Measurements from ENCODE around the gene TSPAN8.
"Not testable (repeated sequence)": the region's sequence is repeated elsewhere in the genome, so short reads cannot be mapped to it uniquely, and the experiment has no call there.

The TSPAN8 gene

GRCh38 chr12:71125515-71125914 is 32.3 kb downstream of the TSPAN8 start:
- no peak for DNase-seq

DNA sequence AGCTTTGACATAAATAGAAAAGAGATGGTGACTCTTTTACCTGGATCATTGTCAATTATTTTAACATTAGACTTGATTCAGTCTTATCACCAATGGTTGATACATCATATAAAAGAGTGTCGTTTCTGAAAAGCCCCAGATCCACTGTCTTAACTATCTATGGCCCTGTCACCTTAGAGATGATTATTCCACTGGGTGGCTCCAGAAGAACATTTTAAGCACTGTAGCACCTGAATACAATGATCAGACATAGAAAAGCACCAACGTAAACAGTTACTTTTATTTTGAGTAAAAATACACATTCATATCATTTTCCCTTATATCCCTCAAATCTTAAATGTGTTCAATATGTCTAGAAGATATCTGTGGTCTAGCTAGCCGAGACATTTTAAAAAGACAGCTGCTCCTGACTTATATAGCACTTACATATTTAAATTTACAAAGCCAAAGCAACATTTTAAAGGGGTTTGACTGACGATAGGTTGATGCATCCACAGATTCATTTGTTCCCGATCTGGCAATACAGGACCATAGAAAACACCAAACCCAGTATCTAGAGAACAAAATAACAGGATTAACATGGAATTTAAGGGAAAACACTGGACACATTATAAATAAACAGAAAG is 32.9 kb downstream of the TSPAN8 start:
- no peak for DNase-seq

- DNase-seq = not testable (repeated sequence)
These were observed 44.7 kb downstream of the TSPAN8 start for GRCh38 chr12:71113148-71113547.

- DNase-seq = no peak
These were observed 48.0 kb downstream of the TSPAN8 start for GRCh38 chr12:71109834-71110233.

DNA sequence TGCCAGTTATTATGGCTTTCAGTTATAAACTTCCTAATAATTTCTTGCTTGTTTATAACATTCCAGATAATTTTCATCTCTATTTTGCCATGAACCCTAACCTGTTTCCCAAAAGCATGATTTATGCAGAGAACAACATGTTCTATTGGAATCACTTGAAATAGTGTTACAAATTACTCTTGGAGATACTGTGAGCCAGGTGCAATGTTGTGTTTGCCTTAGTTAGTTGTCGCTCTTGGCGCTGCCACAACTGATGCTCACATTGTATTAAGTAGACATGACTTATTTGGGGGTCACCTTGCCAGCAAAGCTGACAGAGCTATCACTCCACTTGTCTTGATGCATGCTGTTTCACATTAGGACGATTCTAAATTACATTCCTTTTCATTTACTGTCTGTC is 49.4 kb downstream of the TSPAN8 start:
- DNase-seq = no peak

GRCh38 chr12:71107936-71108335 is 49.9 kb downstream of the TSPAN8 start:
- DNase-seq = no peak

- no peak for DNase-seq
These were observed 51.8 kb downstream of the TSPAN8 start for GRCh38 chr12:71105956-71106355.

DNA sequence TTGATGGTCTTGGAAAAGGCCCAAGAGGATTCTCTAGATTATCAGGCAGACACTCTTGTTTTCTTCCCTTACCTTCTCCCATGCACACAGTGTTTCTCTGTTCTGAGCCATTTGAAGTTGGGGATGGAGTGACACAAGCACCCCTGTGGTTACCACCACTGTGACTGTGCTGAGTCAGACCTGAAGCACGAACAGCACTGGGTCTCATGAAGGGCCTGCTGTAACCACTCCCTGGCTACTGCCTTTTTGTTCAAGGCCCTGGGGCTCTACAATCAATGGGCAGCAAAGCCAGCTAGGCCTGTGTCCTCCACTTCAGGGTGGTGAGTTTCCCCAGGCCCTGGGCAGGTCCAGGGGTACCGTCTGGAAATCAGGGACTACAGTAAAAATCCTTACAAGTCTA is 65.5 kb downstream of the TSPAN8 start:
- DNase-seq = no peak

- no peak for DNase-seq
These were observed 66.8 kb downstream of the TSPAN8 start for GRCh38 chr12:71090971-71091370.

DNA sequence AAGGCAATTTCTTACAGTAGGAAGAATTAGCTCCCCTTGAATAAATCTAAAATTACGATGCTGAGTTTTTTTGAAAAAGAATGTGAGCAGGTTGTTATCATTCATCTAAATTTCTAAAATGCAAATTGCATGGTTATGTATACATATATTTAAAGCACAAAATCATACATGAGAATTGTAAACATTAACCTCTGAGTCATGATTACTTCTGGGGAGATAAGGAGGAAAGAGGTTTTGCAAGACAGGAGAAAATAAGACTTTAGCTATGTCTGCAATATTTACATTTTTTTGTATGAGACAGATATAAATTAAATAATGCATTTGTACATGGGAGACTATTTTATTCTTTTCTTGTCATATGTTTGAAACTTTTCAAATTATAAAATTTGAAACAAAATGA is 72.2 kb downstream of the TSPAN8 start:
- DNase-seq = no peak

GRCh38 chr12:71075743-71076142 is 82.1 kb downstream of the TSPAN8 start:
- DNase-seq = no peak

Measured in NCI-H446 (cell line).